DMS53 treated with DMSO at 0.1 percent for 48 hours (cell line): ENCODE measurements around the gene EPHB2.
A peak's percentile ranks its signal among the peaks of the same experiment; 100 is the strongest.
"Not testable (repeated sequence)": the region's sequence is repeated elsewhere in the genome, so short reads cannot be mapped to it uniquely, and the experiment has no call there.

ENCODE experiments used
- DNase-seq: peaks from one replicate; lab custom pipeline; 2025; ENCODE audit not compliant: unreplicated experiment; lab: John Stamatoyannopoulos, UW

Gene EPHB2

DNA sequence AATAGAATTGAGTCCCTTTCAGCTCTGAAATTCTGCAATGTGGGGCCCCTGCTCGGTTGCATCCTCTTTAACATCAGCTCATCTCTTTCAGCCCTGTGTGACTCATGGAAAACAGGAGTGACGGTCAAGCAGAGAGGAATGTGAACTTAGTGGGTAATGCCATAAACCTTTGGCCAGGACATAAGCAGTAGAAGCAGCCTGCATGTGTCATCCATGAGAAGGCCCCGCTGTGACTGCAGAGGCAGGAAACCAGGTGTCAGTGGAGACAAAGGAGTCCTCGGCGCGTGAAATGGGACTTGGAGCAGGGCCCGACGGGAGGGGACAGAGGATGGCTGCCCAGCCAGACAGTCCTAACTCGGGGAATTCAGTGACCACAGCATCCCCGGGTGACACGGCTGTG is 21.1 kb upstream of the EPHB2 start:
- peak; percentile 95 for DNase-seq

- DNase-seq: no peak
Measured at GRCh38 chr1:22691031-22691753, 19.4 kb upstream of the EPHB2 start.

GRCh38 chr1:22694172-22694571 is 16.5 kb upstream of the EPHB2 start:
- DNase-seq: no peak

GRCh38 chr1:22696610-22697009 is 14.0 kb upstream of the EPHB2 start:
- no peak for DNase-seq

GRCh38 chr1:22697980-22698379 is 12.7 kb upstream of the EPHB2 start:
- no peak for DNase-seq

DNA sequence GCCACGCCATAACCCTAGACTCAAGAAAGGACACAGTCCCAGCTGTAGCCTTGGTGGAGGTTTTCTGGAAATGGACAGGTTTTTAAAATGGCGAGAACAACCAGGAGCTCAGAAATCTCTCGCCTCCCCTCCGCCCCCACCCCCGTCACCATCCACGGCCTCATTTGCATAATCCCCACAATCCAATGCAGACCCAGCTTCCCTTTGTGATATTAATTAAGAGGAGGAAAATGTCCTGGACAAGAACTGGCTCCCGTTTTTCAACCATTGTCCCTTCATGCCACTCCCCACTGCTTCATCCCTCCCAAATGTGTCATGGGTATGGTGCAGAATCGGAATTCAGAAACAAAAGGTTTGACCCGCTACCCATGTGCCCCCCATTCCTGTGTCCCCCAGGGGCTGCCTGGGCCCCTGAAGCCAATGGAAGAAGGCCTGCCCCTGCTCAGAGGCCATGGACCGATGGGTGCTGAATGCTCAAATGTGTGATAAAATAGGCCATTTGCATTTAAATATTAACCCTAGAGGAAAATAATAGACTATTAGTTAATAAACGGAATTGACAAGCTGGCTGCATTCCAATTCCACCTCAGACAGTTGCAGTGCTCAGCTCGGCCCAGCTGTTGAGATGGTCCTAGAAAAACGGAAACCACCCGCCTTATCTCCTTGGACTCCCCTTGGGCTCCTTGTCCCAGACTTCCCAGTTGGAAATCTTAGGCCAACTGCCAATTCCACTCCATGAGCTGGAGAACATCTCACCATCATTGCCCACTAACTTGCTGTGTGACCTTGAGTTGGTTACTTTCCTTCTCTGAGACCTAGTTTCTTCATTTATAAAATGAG is 10.7 kb upstream of the EPHB2 start:
- DNase-seq: no peak

DNA sequence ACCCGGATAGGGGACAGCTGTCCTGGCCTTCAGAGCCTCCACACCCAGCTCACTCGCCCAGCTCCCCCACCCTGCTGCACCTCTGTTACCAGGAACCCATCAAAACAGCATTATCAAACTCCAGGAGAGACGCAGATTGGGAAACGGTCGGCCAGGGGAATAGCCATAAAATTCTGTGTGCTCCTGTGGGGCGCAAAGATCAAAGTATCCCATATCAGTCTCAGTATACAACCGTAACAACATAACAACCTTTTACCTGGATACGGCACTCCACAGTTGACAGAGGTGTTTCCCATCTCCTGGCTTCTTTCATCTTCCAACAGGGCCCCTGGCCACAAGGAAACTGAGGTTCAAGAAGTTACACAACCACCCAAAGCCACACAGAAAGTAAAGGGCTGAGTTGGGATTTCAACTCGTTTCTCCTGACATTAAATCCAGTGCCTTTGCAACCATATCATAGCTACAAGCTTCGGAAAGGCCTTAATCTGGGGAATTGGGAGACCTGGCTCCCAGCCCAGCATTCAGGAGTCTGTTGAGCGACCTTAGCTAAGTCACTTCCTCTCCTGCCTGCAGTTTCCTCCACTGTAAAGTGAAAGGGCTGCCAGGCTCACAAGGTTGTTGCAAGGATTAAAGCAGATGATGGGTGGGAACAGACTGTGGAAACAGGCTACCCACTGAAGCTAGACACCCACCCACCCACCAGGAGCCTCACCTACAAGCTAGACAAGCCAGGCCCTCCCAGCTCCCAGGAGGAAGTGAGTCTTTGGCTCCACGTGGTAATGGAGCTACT is 8.1 kb upstream of the EPHB2 start:
- DNase-seq: no peak

DNA sequence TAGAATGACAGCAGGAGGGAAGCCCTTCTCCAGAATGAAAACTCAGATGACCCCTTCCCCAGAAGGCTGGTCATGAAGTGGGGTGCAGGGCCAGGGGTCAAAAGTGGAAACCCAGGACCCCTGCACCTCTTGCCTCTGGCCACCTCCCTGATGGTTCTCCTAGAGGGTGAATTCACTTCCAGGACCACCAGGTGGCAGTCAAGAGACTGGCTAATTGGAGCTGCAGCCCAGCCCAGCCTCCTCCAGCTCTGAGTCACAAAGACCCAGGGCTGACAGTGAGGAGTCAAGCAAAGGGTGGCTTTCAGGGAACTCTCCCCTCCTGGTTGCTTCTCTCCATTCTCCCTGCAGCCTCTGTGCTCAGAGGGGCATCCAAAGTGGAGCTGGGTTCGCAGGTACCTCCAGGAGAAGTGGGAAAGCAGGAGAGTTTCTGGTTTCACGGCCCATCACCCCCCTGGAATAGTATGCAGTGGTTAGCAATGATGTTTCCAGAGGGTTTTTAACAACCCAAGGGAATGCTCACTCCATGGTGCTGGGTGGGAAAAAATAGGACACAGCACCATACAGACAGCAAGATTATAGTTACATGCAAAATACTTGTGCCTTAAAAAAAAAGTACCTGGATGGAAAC is 6.1 kb upstream of the EPHB2 start:
- peak; percentile 69 for DNase-seq

- DNase-seq: no peak
Measured at GRCh38 chr1:22705586-22705985, 5.1 kb upstream of the EPHB2 start.

DNA sequence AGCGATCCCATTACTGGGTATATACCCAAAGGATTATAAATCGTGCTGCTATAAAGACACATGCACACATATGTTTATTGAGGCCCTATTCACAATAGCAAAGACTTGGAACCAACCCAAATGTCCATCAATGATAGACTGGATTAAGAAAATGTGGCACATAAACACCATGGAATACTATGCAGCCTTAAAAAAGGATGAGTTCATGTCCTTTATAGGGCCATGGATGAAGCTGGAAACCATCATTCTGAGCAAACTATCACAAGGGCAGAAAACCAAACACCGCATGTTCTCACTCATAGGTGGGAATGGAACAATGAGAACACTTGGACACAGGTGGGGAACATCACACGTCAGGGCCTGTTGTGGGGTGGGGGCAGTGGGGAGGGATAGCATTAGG is 4.5 kb upstream of the EPHB2 start:
- not testable (repeated sequence) for DNase-seq

GRCh38 chr1:22708777-22709176 is 1.9 kb upstream of the EPHB2 start:
- no peak for DNase-seq

DNA sequence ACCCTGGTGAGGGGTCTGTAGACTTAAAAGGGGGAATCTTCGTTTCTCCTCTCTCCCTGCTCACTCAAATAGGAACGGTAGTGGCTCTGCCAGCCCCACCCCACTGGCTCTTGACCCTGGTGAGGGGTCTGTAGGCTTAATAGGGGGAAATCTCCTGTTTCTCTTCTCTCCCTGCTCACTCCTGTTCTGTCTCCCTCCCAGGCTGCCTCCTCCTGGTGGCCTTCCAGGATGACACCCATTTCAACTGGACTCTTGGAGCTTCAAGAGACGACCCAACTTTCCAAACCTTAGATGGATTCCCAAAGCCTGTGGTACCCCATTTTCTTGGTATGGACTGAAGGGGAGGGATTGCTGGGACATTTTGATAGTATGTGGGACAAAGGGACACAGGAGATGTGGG is 1.4 kb upstream of the EPHB2 start:
- DNase-seq: no peak

- no peak for DNase-seq
Measured at GRCh38 chr1:22709891-22710700, 543 bp upstream of the EPHB2 start.

- no peak for DNase-seq
Measured at GRCh38 chr1:22711071-22711470, 432 bp downstream of the EPHB2 start.

- DNase-seq: no peak
Measured at GRCh38 chr1:22711591-22712501, 1.2 kb downstream of the EPHB2 start.

- DNase-seq: no peak
Measured at GRCh38 chr1:22712502-22713271, 2.0 kb downstream of the EPHB2 start.

DNA sequence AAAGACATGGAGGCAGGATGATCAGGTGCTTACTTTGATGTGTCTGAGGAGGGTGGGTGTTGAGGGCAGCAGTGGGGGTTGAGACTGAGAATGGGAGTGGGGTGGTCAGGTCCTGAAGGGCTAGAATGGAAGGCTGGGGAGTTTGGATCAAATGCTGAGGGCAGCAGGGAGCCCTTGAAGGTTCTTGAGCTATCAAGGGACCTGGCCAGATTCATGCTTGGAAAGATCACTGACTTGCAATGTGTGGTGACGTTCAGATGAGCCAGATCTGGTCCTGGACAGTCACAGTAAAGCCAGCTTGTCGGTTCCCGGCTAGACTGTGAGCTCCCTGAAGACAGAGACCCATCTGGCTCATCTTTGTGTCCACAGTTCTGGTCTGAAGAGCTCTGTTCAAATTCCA is 3.8 kb downstream of the EPHB2 start:
- DNase-seq: no peak

DNA sequence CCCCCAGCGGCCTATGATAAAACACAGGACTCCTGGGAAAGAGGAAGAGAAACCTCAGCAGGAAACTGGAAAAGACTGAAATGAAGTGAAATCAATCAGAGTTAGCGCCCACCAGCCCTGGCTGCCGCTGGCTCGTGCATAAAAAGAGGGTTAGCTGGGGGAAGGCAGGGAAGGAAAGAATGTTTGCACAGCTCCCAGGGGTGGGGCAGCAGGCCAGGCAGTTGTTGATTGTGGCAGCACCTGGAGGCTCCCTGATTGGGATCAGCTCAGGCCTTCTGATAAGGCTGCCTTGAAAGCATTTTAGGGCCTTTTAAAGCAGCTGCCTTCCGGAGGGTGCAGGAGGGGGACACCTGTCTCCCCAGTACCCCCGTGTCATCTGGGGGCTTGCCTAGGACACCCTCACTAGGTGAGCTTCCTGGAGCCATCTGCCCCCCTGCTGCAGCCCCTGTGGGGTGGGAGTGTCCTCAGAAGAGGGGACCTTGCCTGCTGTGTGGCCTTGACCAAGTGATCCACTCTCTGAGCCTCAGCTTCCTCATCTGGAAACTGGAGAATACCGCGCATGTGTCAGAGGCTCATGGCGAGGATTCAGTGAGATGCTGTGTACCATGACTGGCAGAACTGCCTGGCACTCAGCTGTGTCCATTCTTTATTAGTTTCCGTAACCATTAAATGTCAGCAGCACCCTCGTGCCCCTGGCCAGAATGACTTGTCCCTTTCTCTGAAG is 6.6 kb downstream of the EPHB2 start:
- DNase-seq: peak; percentile 34
